SK-N-SH treated with all-trans-retinoic acid at 6 μM for 48 hours (cell line): ENCODE measurements around the gene PROZ.

ENCODE experiments used
- ATAC-seq: fragments of 200-7000 bp; cut with Tn5 transposase; 3 replicates; pipeline ENCODE4 v1.9.1; 2020; ENCODE audit warnings: mild to moderate bottlenecking, moderate library complexity
- ARNTL ChIP-seq: fragments of 450-650 bp; formaldehyde crosslinking; IDR thresholded peaks from 2 replicates; pipeline ENCODE4 v1.5.0; 2020; ENCODE audit warnings: low read depth, mild to moderate bottlenecking, moderate library complexity, borderline replicate concordance
- BACH2 ChIP-seq: fragments of 250-450 bp; sonication (Bioruptor Pico); IDR thresholded peaks from 2 replicates; pipeline ENCODE4 v1.9.0; 2021; ENCODE audit warnings: mild to moderate bottlenecking, borderline replicate concordance
- CREB5 ChIP-seq: fragments of 250-450 bp; sonication (Bioruptor Pico); IDR thresholded peaks from 2 replicates; pipeline ENCODE4 v1.5.1; 2020; ENCODE audit warnings: low read depth, mild to moderate bottlenecking, moderate library complexity
- CSDC2 ChIP-seq: fragments of 250-450 bp; sonication (Bioruptor Pico); IDR thresholded peaks from 2 replicates; pipeline ENCODE4 v1.5.0; 2020; ENCODE audit warnings: mild to moderate bottlenecking, moderate library complexity
- CSRNP3 ChIP-seq: fragments of 250-450 bp; sonication (Bioruptor Pico); IDR thresholded peaks from 2 replicates; pipeline ENCODE4 v1.5.1; 2021; ENCODE audit warnings: mild to moderate bottlenecking, moderate library complexity
- ESRRG ChIP-seq: fragments of 250-450 bp; sonication (Bioruptor Pico); IDR thresholded peaks from 2 replicates; pipeline ENCODE4 v1.6.1; 2021; ENCODE audit warnings: mild to moderate bottlenecking
- GLIS3 ChIP-seq: fragments of 250-450 bp; sonication (Bioruptor Pico); IDR thresholded peaks from 2 replicates; pipeline ENCODE4 v1.5.0; 2020; ENCODE audit warnings: mild to moderate bottlenecking, moderate library complexity
- ISL1 ChIP-seq: fragments of 250-450 bp; sonication (Bioruptor Pico); IDR thresholded peaks from 2 replicates; pipeline ENCODE4 v2.1.2; 2022; ENCODE audit warnings: mild to moderate bottlenecking, moderate library complexity
- OSR1 ChIP-seq: fragments of 250-450 bp; sonication (Bioruptor Pico); IDR thresholded peaks from 2 replicates; pipeline ENCODE4 v1.8.0; 2022; ENCODE audit warnings: moderate library complexity, mild to moderate bottlenecking, inconsistent platforms
- PATZ1 ChIP-seq: fragments of 250-450 bp; sonication (Bioruptor Pico); IDR thresholded peaks from 2 replicates; pipeline ENCODE4 v1.8.0; 2020; ENCODE audit warnings: mild to moderate bottlenecking, moderate library complexity, borderline replicate concordance
- POU6F1 ChIP-seq: fragments of 250-450 bp; sonication (Bioruptor Pico); IDR thresholded peaks from 2 replicates; pipeline ENCODE4 v1.8.0; 2021; ENCODE audit warnings: low read depth, mild to moderate bottlenecking, moderate library complexity, borderline replicate concordance
- PPARA ChIP-seq: fragments of 250-450 bp; sonication (Bioruptor Pico); IDR thresholded peaks from 2 replicates; pipeline ENCODE4 v1.5.0; 2020; ENCODE audit warnings: mild to moderate bottlenecking, borderline replicate concordance
- RARB ChIP-seq: fragments of 250-450 bp; sonication (Bioruptor Pico); IDR thresholded peaks from 2 replicates; pipeline ENCODE4 v1.8.0; 2021; ENCODE audit warnings: mild to moderate bottlenecking, moderate library complexity
- SNAI2 ChIP-seq: fragments of 250-450 bp; sonication (Bioruptor Pico); IDR thresholded peaks from 2 replicates; pipeline ENCODE4 v1.5.0; 2020; ENCODE audit warnings: mild to moderate bottlenecking, moderate library complexity
- TOX ChIP-seq: fragments of 250-450 bp; sonication (Bioruptor Pico); IDR thresholded peaks from 2 replicates; pipeline ENCODE4 v1.8.0; 2021; ENCODE audit warnings: mild to moderate bottlenecking, moderate library complexity, borderline replicate concordance
- ZC3H10 ChIP-seq: fragments of 250-450 bp; sonication (Bioruptor Pico); IDR thresholded peaks from 2 replicates; pipeline ENCODE4 v1.5.1; 2021; ENCODE audit warnings: mild to moderate bottlenecking, moderate library complexity
- ZFP3 ChIP-seq: fragments of 250-450 bp; sonication (Bioruptor Pico); IDR thresholded peaks from 2 replicates; pipeline ENCODE4 v1.5.0; 2020; ENCODE audit warnings: mild to moderate bottlenecking, moderate library complexity
- ZFP30 ChIP-seq: fragments of 450-650 bp; formaldehyde crosslinking; IDR thresholded peaks from 2 replicates; pipeline ENCODE4 v1.5.0; 2022; ENCODE audit warnings: mild to moderate bottlenecking, moderate library complexity
- ZNF565 ChIP-seq: fragments of 450-650 bp; formaldehyde crosslinking; conservative IDR thresholded peaks from 2 replicates; pipeline ENCODE4 v1.5.0; 2020; ENCODE audit warnings: low read depth, mild to moderate bottlenecking, moderate library complexity
- ZNF70 ChIP-seq: fragments of 450-650 bp; formaldehyde crosslinking; IDR thresholded peaks from 2 replicates; pipeline ENCODE4 v1.5.0; 2020; ENCODE audit warnings: mild to moderate bottlenecking, moderate library complexity
- ZNF8 ChIP-seq: fragments of 450-650 bp; formaldehyde crosslinking; IDR thresholded peaks from 2 replicates; pipeline ENCODE4 v1.5.0; 2020; ENCODE audit warnings: mild to moderate bottlenecking, moderate library complexity

The PROZ gene

GRCh38 chr13:113144255-113144629 is 14.2 kb upstream of the PROZ start:
- no peak for ATAC-seq
- TF ChIP-seq ZFP3 (CRISPR knock-in tag) = no peak
- no peak for TF ChIP-seq TOX (CRISPR knock-in tag)

- no peak for ATAC-seq
- no peak for TF ChIP-seq PATZ1 (CRISPR knock-in tag)
- TF ChIP-seq ZFP3 (CRISPR knock-in tag) = no peak
- no peak for TF ChIP-seq OSR1 (CRISPR knock-in tag)
- TF ChIP-seq CSDC2 (CRISPR knock-in tag) = no peak
- TF ChIP-seq TOX (CRISPR knock-in tag) = no peak
- no peak for TF ChIP-seq ZNF565
- no peak for TF ChIP-seq GLIS3
- TF ChIP-seq ARNTL = no peak
- no peak for TF ChIP-seq POU6F1 (CRISPR knock-in tag)
Observed at GRCh38 chr13:113145496-113145895, 13.0 kb upstream of the PROZ start.

GRCh38 chr13:113145911-113146598 is 12.4 kb upstream of the PROZ start:
- ATAC-seq = no peak
- TF ChIP-seq ISL1 = no peak
- TF ChIP-seq ZFP30 (CRISPR knock-in tag) = no peak
- no peak for TF ChIP-seq POU6F1 (CRISPR knock-in tag)
- no peak for TF ChIP-seq RARB (CRISPR knock-in tag)
- TF ChIP-seq SNAI2 = no peak
- TF ChIP-seq ESRRG = no peak
- TF ChIP-seq ZC3H10 (CRISPR knock-in tag) = no peak
- no peak for TF ChIP-seq ZNF565

GRCh38 chr13:113146750-113147149 is 11.7 kb upstream of the PROZ start:
- TF ChIP-seq CSDC2 (CRISPR knock-in tag) (no peak), PPARA (CRISPR knock-in tag) (no peak), ISL1 (no peak), SNAI2 (no peak), POU6F1 (CRISPR knock-in tag) (no peak), ARNTL (no peak), PATZ1 (CRISPR knock-in tag) (no peak), OSR1 (CRISPR knock-in tag) (no peak), ZNF565 (no peak), ZC3H10 (CRISPR knock-in tag) (no peak), ESRRG (no peak), ZFP30 (CRISPR knock-in tag) (no peak), ZNF8 (CRISPR knock-in tag) (no peak), TOX (CRISPR knock-in tag) (no peak), CREB5 (CRISPR knock-in tag) (no peak), CSRNP3 (CRISPR knock-in tag) (no peak), ZNF70 (CRISPR knock-in tag) (no peak), BACH2 (no peak), RARB (CRISPR knock-in tag) (no peak), GLIS3 (no peak)
- TF ChIP-seq, all 23 proteins: peak for 0
- no peak for ATAC-seq
